ENCODE results near the gene HIGD2A. TPM values are rescaled to one million over a fixed set of nuclear protein-coding genes. Genes with fewer than 3 reads are reported as not detected.

HIGD2A gene
- total RNA-seq, 1 experiment from 2014 or later, result 84.7 TPM

- DNase-seq (ENCODE audit: low read depth in 1 of 2, low spot score in 2 of 2), result no peak
- Histone ChIP-seq H3K27ac (no peak overlapping the region), H3K36me3 (no peaks in the 10 kb centered on the region), H3K27me3 (replicated peaks) (0 out of 2 replicates have a peak, but pooled peaks cover 5% of the 10 kb centered on the region), H3K4me1 (replicated peaks) (peaks cover 4% of the 10 kb centered on the region), H3K4me3 (no peak overlapping the region), H3K9me3 (replicated peaks) (peaks cover 12% of the 10 kb centered on the region)
Measured at GRCh38 chr5:176424181-176424580, 35.6 kb downstream of the HIGD2A start.

- Histone ChIP-seq H3K9me3 (replicated peaks) (peaks cover 12% of the 10 kb centered on the region), H3K36me3 (no peaks in the 10 kb centered on the region), H3K4me1 (replicated peaks) (peaks cover 4% of the 10 kb centered on the region), H3K27ac (no peak overlapping the region), H3K4me3 (no peak overlapping the region), H3K27me3 (replicated peaks) (0 out of 2 replicates have a peak, but pooled peaks cover 5% of the 10 kb centered on the region)
- DNase-seq (ENCODE audit: low read depth in 1 of 2, low spot score in 2 of 2), result no peak
Measured at GRCh38 chr5:176425138-176425537, 36.6 kb downstream of the HIGD2A start.

- DNase-seq (ENCODE audit: low read depth in 1 of 2, low spot score in 2 of 2), result no peak
Measured at GRCh38 chr5:176425791-176426190, 37.2 kb downstream of the HIGD2A start.

GRCh38 chr5:176426876-176427275, 38.3 kb downstream of the HIGD2A start:
- H3K36me3 ChIP-seq, result no peaks in the 10 kb centered on the region
- H3K4me1 ChIP-seq (replicated peaks), result peaks cover 4% of the 10 kb centered on the region
- H3K27ac ChIP-seq, result no peak overlapping the region
- no peaks in the 10 kb centered on the region; the same call in 1 of the 2 replicates for H3K9me3 ChIP-seq (replicated peaks)
- DNase-seq (ENCODE audit: low read depth in 1 of 2, low spot score in 2 of 2), result no peak
- H3K4me3 ChIP-seq, result no peak overlapping the region
- H3K27me3 ChIP-seq (replicated peaks), result 0 out of 2 replicates have a peak, but pooled peaks cover 7% of the 10 kb centered on the region

More at GRCh38 chr5:176425791-176426190, 37.2 kb downstream of the HIGD2A start:
- Histone ChIP-seq H3K27me3 (replicated peaks) (0 out of 2 replicates have a peak, but pooled peaks cover 5% of the 10 kb centered on the region), H3K36me3 (no peaks in the 10 kb centered on the region), H3K9me3 (replicated peaks) (peaks cover 6% of the 10 kb centered on the region), H3K4me1 (replicated peaks) (peaks cover 4% of the 10 kb centered on the region), H3K27ac (no peak overlapping the region), H3K4me3 (no peak overlapping the region)

GRCh38 chr5:176427971-176428370, 39.4 kb downstream of the HIGD2A start:
- no peak for DNase-seq (ENCODE audit: low read depth in 1 of 2, low spot score in 2 of 2)
- H3K36me3 ChIP-seq, result no peaks in the 10 kb centered on the region
- H3K4me3 ChIP-seq, result no peak overlapping the region
- H3K4me1 ChIP-seq (replicated peaks), result peaks cover 4% of the 10 kb centered on the region
- 0 out of 2 replicates have a peak, but pooled peaks cover 10% of the 10 kb centered on the region for H3K27me3 ChIP-seq (replicated peaks)
- no peak overlapping the region for H3K27ac ChIP-seq
- H3K9me3 ChIP-seq (replicated peaks), result no peaks in the 10 kb centered on the region; the same call in 1 of the 2 replicates

- no peak overlapping the region for H3K27ac ChIP-seq
- DNase-seq (ENCODE audit: low read depth in 1 of 2, low spot score in 2 of 2), result no peak
- no peaks in the 10 kb centered on the region for H3K36me3 ChIP-seq
- H3K27me3 ChIP-seq (replicated peaks), result 0 out of 2 replicates have a peak, but pooled peaks cover 8% of the 10 kb centered on the region
- H3K4me1 ChIP-seq (replicated peaks), result peaks cover 4% of the 10 kb centered on the region
- no peaks in the 10 kb centered on the region for H3K9me3 ChIP-seq (replicated peaks)
- no peak overlapping the region for H3K4me3 ChIP-seq
Measured at GRCh38 chr5:176429972-176430371, 41.4 kb downstream of the HIGD2A start.

GRCh38 chr5:176432707-176433106, 44.2 kb downstream of the HIGD2A start:
- no peak overlapping the region for H3K27ac ChIP-seq
- H3K27me3 ChIP-seq (replicated peaks), result 0 out of 2 replicates have a peak, but pooled peaks cover 8% of the 10 kb centered on the region
- no peak for DNase-seq (ENCODE audit: low read depth in 1 of 2, low spot score in 2 of 2)
- no peaks in the 10 kb centered on the region for H3K36me3 ChIP-seq
- H3K9me3 ChIP-seq (replicated peaks), result no peaks in the 10 kb centered on the region
- no peak overlapping the region for H3K4me3 ChIP-seq
- H3K4me1 ChIP-seq (replicated peaks), result peaks cover 15% of the 10 kb centered on the region

GRCh38 chr5:176436656-176437055, 48.1 kb downstream of the HIGD2A start:
- Histone ChIP-seq H3K4me3 (no peak overlapping the region; the same call in 1 of the 2 replicates), H3K27me3 (replicated peaks) (0 out of 2 replicates have a peak, but pooled peaks cover 5% of the 10 kb centered on the region), H3K4me1 (replicated peaks) (peaks cover 46% of the 10 kb centered on the region), H3K36me3 (no peaks in the 10 kb centered on the region), H3K27ac (peak overlapping the region; percentile 5; the same call in 1 of the 2 replicates), H3K9me3 (replicated peaks) (no peaks in the 10 kb centered on the region)
- peak in 1 of 2 experiments; percentile 32 for DNase-seq (ENCODE audit: low read depth in 1 of 2, low spot score in 2 of 2)

GRCh38 chr5:176438959-176439757, 50.6 kb downstream of the HIGD2A start:
- no peaks in the 10 kb centered on the region for H3K36me3 ChIP-seq
- peaks cover 52% of the 10 kb centered on the region for H3K4me1 ChIP-seq (replicated peaks)
- no peak overlapping the region for H3K4me3 ChIP-seq
- H3K27me3 ChIP-seq (replicated peaks), result no peaks in the 10 kb centered on the region
- H3K9me3 ChIP-seq (replicated peaks), result no peaks in the 10 kb centered on the region
- peak; percentile 85 for DNase-seq (ENCODE audit: low read depth in 1 of 2, low spot score in 2 of 2)
- H3K27ac ChIP-seq, result no peak overlapping the region

Other genes starting within 250 kb of the HIGD2A start
- 4.7 and 5.2 TPM in 2 replicates for gene SIMC1, start 150.3 kb upstream of the HIGD2A start, total RNA-seq (2014; rRNA removed; shearing (Covaris generic))
- 68.3 and 107 TPM in 2 replicates for gene KIAA1191, start 27.0 kb upstream of the HIGD2A start, total RNA-seq (2014; rRNA removed; shearing (Covaris generic))
- 2.4 and 2.5 TPM in 2 replicates for gene ARL10, start 23.3 kb upstream of the HIGD2A start, total RNA-seq (2014; rRNA removed; shearing (Covaris generic))
- gene NOP16, start 153 bp upstream of the HIGD2A start, total RNA-seq (2014; rRNA removed; shearing (Covaris generic)), result 32.0 and 43.5 TPM in 2 replicates
- 177 and 206 TPM in 2 replicates for gene CLTB, start 27.8 kb downstream of the HIGD2A start, total RNA-seq (2014; rRNA removed; shearing (Covaris generic))
- gene FAF2, start 59.6 kb downstream of the HIGD2A start, total RNA-seq (2014; rRNA removed; shearing (Covaris generic)), result 60.9 and 78.4 TPM in 2 replicates
- 5.0 and 5.6 TPM in 2 replicates for gene RNF44, start 148.7 kb downstream of the HIGD2A start, total RNA-seq (2014; rRNA removed; shearing (Covaris generic))
- not detected in 2 replicates for gene CDHR2, start 160.6 kb downstream of the HIGD2A start, total RNA-seq (2014; rRNA removed; shearing (Covaris generic))
- gene GPRIN1, start 221.4 kb downstream of the HIGD2A start, total RNA-seq (2014; rRNA removed; shearing (Covaris generic)), result 15.0 and 15.6 TPM in 2 replicates
- not detected in 2 replicates for gene SNCB, start 241.8 kb downstream of the HIGD2A start, total RNA-seq (2014; rRNA removed; shearing (Covaris generic))
- not detected in 2 replicates for gene EIF4E1B, start 241.9 kb downstream of the HIGD2A start, total RNA-seq (2014; rRNA removed; shearing (Covaris generic))

All from SJSA1 (cell line).